Osteoblast (primary cell): ENCODE results near the gene TNIK. TPM values are rescaled to one million over a fixed set of nuclear protein-coding genes. Genes with fewer than 3 reads are reported as not detected.
A peak's percentile ranks its signal among the peaks of the same experiment; 100 is the strongest.

Experiments used
- DNase-seq: peaks from one replicate; pipeline ENCODE4 v3.0.0; 2011; ENCODE audit warnings: low spot score, mixed read lengths; ENCODE audit not compliant: insufficient read length; ENCODE audit errors: missing footprints
- H2AFZ ChIP-seq: 2 replicates; pipeline ENCODE4 v1.6.0; 2011; ENCODE audit warnings: mild to moderate bottlenecking, low read length
- H3K27ac ChIP-seq: 2 replicates; pipeline ENCODE4 v1.5.1; 2011; ENCODE audit warnings: mild to moderate bottlenecking, low read depth, low read length, moderate library complexity
- H3K27me3 ChIP-seq: 2 replicates; pipeline ENCODE4 v1.6.0; 2012; ENCODE audit warnings: mild to moderate bottlenecking, control low read depth, inconsistent platforms, low read length, moderate library complexity; ENCODE audit not compliant: insufficient read depth
- H3K36me3 ChIP-seq: 2 replicates; pipeline ENCODE4 v1.5.1; 2011; ENCODE audit warnings: mild to moderate bottlenecking, low read length, control low read depth, moderate library complexity; ENCODE audit not compliant: insufficient read depth
- H3K4me1 ChIP-seq: 2 replicates; pipeline ENCODE4 v1.5.1; 2011; ENCODE audit warnings: mild to moderate bottlenecking, low read length, control low read depth, moderate library complexity; ENCODE audit not compliant: insufficient read depth
- H3K4me2 ChIP-seq: 2 replicates; pipeline ENCODE4 v1.6.0; 2011; ENCODE audit warnings: mild to moderate bottlenecking, low read length; ENCODE audit not compliant: insufficient read depth
- H3K4me3 ChIP-seq: fragments of 200-600 bp; sonication (generic); 3 replicates; pipeline ENCODE4 v1.5.1; 2012; ENCODE audit warnings: mild to moderate bottlenecking, low read length, inconsistent platforms; ENCODE audit not compliant: insufficient read depth
- H3K79me2 ChIP-seq: 2 replicates; pipeline ENCODE4 v1.6.0; 2012; ENCODE audit warnings: mild to moderate bottlenecking, low read length, control low read depth, inconsistent platforms; ENCODE audit not compliant: insufficient read depth
- H3K9me3 ChIP-seq: 2 replicates; pipeline ENCODE4 v1.5.1; 2011; ENCODE audit warnings: low read depth, low read length, control low read depth
- H4K20me1 ChIP-seq: 2 replicates; pipeline ENCODE4 v1.6.0; 2012; ENCODE audit warnings: mild to moderate bottlenecking, low read length, control low read depth; ENCODE audit not compliant: insufficient read depth
- CTCF ChIP-seq: IDR thresholded peaks from 2 replicates; pipeline ENCODE4 v1.5.1; 2011; ENCODE audit warnings: mild to moderate bottlenecking, low read depth, low read length, moderate library complexity; ENCODE audit errors: extremely low read depth
- total RNA-seq: library from RNA; depleted of rRNA; stranded (reverse); fragments of >200 nt; gene quantifications from 2 replicates; pipeline ENCODE4 v1.2.3, GENCODE V29; 2012

Gene TNIK
- total RNA-seq, 1 donor, result 7.6 TPM

GRCh38 chr3:171054921-171055320 lies 405.3 kb downstream of the TNIK start:
- DNase-seq, result no peak
- no peak for TF ChIP-seq CTCF
- Histone ChIP-seq H4K20me1 (no peaks in the 10 kb centered on the region), H3K4me3 (no peak overlapping the region), H3K27ac (peak overlapping the region; percentile 7), H3K4me2 (peak overlapping the region; percentile 24), H3K27me3 (peaks cover 1% of the 10 kb centered on the region), H3K9me3 (no peaks in the 10 kb centered on the region), H2AFZ (no peak overlapping the region), H3K4me1 (peaks cover 32% of the 10 kb centered on the region), H3K79me2 (no peaks in the 10 kb centered on the region), H3K36me3 (no peaks in the 10 kb centered on the region)

GRCh38 chr3:171054231-171054630 lies 406.0 kb downstream of the TNIK start:
- DNase-seq, result no peak
- Histone ChIP-seq H3K27me3 (no peaks in the 10 kb centered on the region), H3K4me1 (peaks cover 32% of the 10 kb centered on the region), H3K9me3 (no peaks in the 10 kb centered on the region), H3K79me2 (no peaks in the 10 kb centered on the region), H3K36me3 (no peaks in the 10 kb centered on the region), H3K4me2 (no peak overlapping the region), H3K27ac (no peak overlapping the region), H2AFZ (no peak overlapping the region), H3K4me3 (no peak overlapping the region), H4K20me1 (no peaks in the 10 kb centered on the region)
- TF ChIP-seq CTCF, result no peak

GRCh38 chr3:171049861-171050444 lies 410.3 kb downstream of the TNIK start:
- no peaks in the 10 kb centered on the region for H3K36me3 ChIP-seq
- H3K27ac ChIP-seq, result no peak overlapping the region
- no peaks in the 10 kb centered on the region for H3K9me3 ChIP-seq
- peak; percentile 66 for DNase-seq
- no peaks in the 10 kb centered on the region for H3K27me3 ChIP-seq
- H2AFZ ChIP-seq, result peak overlapping the region; percentile 30
- H3K79me2 ChIP-seq, result no peaks in the 10 kb centered on the region
- peaks cover 12% of the 10 kb centered on the region for H3K4me1 ChIP-seq
- no peak overlapping the region for H3K4me2 ChIP-seq
- peak; percentile 77 for TF ChIP-seq CTCF
- no peak overlapping the region for H3K4me3 ChIP-seq
- H4K20me1 ChIP-seq, result no peaks in the 10 kb centered on the region

GRCh38 chr3:171046760-171047159 lies 413.4 kb downstream of the TNIK start:
- H3K4me2 ChIP-seq, result no peak overlapping the region
- no peaks in the 10 kb centered on the region for H3K36me3 ChIP-seq
- H3K79me2 ChIP-seq, result no peaks in the 10 kb centered on the region
- H4K20me1 ChIP-seq, result no peaks in the 10 kb centered on the region
- H3K27me3 ChIP-seq, result no peaks in the 10 kb centered on the region
- DNase-seq, result no peak
- H3K4me1 ChIP-seq, result peaks cover 7% of the 10 kb centered on the region
- no peaks in the 10 kb centered on the region for H3K9me3 ChIP-seq
- H3K4me3 ChIP-seq, result no peak overlapping the region
- H3K27ac ChIP-seq, result no peak overlapping the region
- no peak overlapping the region for H2AFZ ChIP-seq
- no peak for TF ChIP-seq CTCF
